SK-N-SH (cell line): ENCODE data around the gene COL23A1. TPM values are rescaled to one million over a fixed set of nuclear protein-coding genes. Genes with fewer than 3 reads are reported as not detected.

Experiments used
- CTCF ChIA-PET: fragments of 300-600, 350-600 bp; formaldehyde crosslinking; extraction: SDS; loops from one replicate; lab custom pipeline; 2021; lab: Yijun Ruan, JAX
- POLR2A ChIA-PET: fragments of 350-600 bp; sonication (Branson Sonifier 250); formaldehyde crosslinking; extraction: SDS; loops from one replicate; lab custom pipeline; 2020; ENCODE audit warnings: antibody characterized with exemption, inconsistent platforms; lab: Yijun Ruan, JAX
- DNase-seq: peaks from one replicate; pipeline ENCODE4 v3.0.0; 2012
- H2AFZ ChIP-seq: fragments of 200-600 bp; sonication (generic); 2 replicates; pipeline ENCODE4 v1.8.1; 2016; ENCODE audit warnings: antibody characterized with exemption, mild to moderate bottlenecking, low read depth
- H3F3A ChIP-seq: fragments of 200-600 bp; sonication (generic); replicated peaks from 2 replicates; pipeline ENCODE3; 2016; ENCODE audit warnings: antibody characterized with exemption, mild to moderate bottlenecking; ENCODE audit not compliant: insufficient read depth
- H3K27ac ChIP-seq, 2 experiments: fragments of 200-500 bp in 1 of 2; fragments of 200-600 bp in 1 of 2; sonication (Bioruptor generic) in 1 of 2; sonication (generic), shearing (Covaris generic) in 1 of 2; 2 replicates each; pipeline versions ENCODE4 v1.5.1 to v1.6.1; 2014 to 2016; ENCODE audit warnings: low read depth in 2 of 2, inconsistent platforms in 1 of 2, low read length in 1 of 2, mild to moderate bottlenecking in 1 of 2, mixed read lengths in 1 of 2
- H3K27me3 ChIP-seq: fragments of 200-600 bp; sonication (generic), shearing (Covaris generic); 2 replicates; pipeline ENCODE4 v1.6.1; 2016; ENCODE audit warnings: mixed run types; ENCODE audit not compliant: insufficient read depth
- H3K36me3 ChIP-seq, 2 experiments: fragments of 200-500 bp in 1 of 2; fragments of 200-600 bp in 1 of 2; sonication (Bioruptor generic) in 1 of 2; sonication (generic) in 1 of 2; replicated peaks in 1 of 2; 2 replicates each; pipeline versions ENCODE3 to v1.5.1; 2014 to 2016; ENCODE audit warnings: low read length in 1 of 2, mild to moderate bottlenecking in 1 of 2; ENCODE audit not compliant: insufficient read depth in 2 of 2, control insufficient read depth in 1 of 2
- H3K4me1 ChIP-seq, 2 experiments: fragments of 200-500 bp in 1 of 2; fragments of 200-600 bp in 1 of 2; sonication (Bioruptor generic) in 1 of 2; sonication (generic), shearing (Covaris generic) in 1 of 2; 2 replicates each; pipeline versions ENCODE4 v1.5.1 to v1.6.1; 2014 to 2016; ENCODE audit warnings: low read depth in 1 of 2, low read length in 1 of 2, mixed run types in 1 of 2; ENCODE audit not compliant: insufficient read depth in 2 of 2, control insufficient read depth in 1 of 2
- H3K4me2 ChIP-seq: fragments of 200-600 bp; sonication (generic), shearing (Covaris generic); 2 replicates; pipeline ENCODE4 v1.6.1; 2017; ENCODE audit warnings: mixed run types
- H3K4me3 ChIP-seq, 2 experiments: fragments of 200-500 bp in 1 of 2; fragments of 200-600 bp in 1 of 2; sonication (Bioruptor generic) in 1 of 2; sonication (generic), shearing (Covaris generic) in 1 of 2; 2 replicates each; pipeline versions ENCODE4 v1.5.1 to v1.8.1; 2014 to 2016; ENCODE audit warnings: low read depth in 2 of 2, inconsistent platforms in 1 of 2, low read length in 1 of 2, mild to moderate bottlenecking in 1 of 2, mixed read lengths in 1 of 2, moderate library complexity in 1 of 2
- H3K79me2 ChIP-seq: fragments of 200-600 bp; sonication (generic); 2 replicates; pipeline ENCODE4 v1.8.1; 2017; ENCODE audit warnings: mild to moderate bottlenecking; ENCODE audit not compliant: insufficient read depth
- H3K9ac ChIP-seq: fragments of 200-600 bp; sonication (generic); 2 replicates; pipeline ENCODE4 v1.6.1; 2017; ENCODE audit warnings: mixed run types
- H3K9me2 ChIP-seq: fragments of 200-600 bp; sonication (generic); 2 replicates; pipeline ENCODE4 v1.6.1; 2017; ENCODE audit warnings: mixed run types
- H3K9me3 ChIP-seq: fragments of 200-600 bp; sonication (generic); 2 replicates; pipeline ENCODE4 v1.6.1; 2017; ENCODE audit warnings: mixed run types, mild to moderate bottlenecking, moderate library complexity
- H4K20me1 ChIP-seq: fragments of 200-600 bp; sonication (generic); 2 replicates; pipeline ENCODE4 v1.6.1; 2017; ENCODE audit warnings: mild to moderate bottlenecking, mixed run types; ENCODE audit not compliant: insufficient read depth
- CHD2 ChIP-seq: fragments of 150-350 bp; IDR thresholded peaks from 2 replicates; pipeline ENCODE4 v1.6.1; 2018; ENCODE audit warnings: low read length; ENCODE audit not compliant: partially characterized antibody
- FOXJ3 ChIP-seq: sonication (generic); formaldehyde crosslinking; IDR thresholded peaks from 2 replicates; pipeline ENCODE4 v1.5.1; 2020; ENCODE audit warnings: mild to moderate bottlenecking, missing genetic modification reagents
- GABPA ChIP-seq: IDR thresholded peaks from 2 replicates; pipeline ENCODE4 v1.4.0; 2012; ENCODE audit warnings: low read depth, mild to moderate bottlenecking
- GATA2 ChIP-seq: sonication (generic); formaldehyde crosslinking; IDR thresholded peaks from 2 replicates; pipeline ENCODE4 v1.5.0; 2020; ENCODE audit warnings: mild to moderate bottlenecking, missing genetic modification reagents
- POLR2AphosphoS5 ChIP-seq: IDR thresholded peaks from 2 replicates; pipeline ENCODE4 v1.6.1; 2012; ENCODE audit warnings: low read depth, low read length
- RAD21 ChIP-seq: IDR thresholded peaks from 2 replicates; pipeline ENCODE4 v1.6.1; 2012; ENCODE audit warnings: mild to moderate bottlenecking, low read length
- TCF12 ChIP-seq: IDR thresholded peaks from 2 replicates; pipeline ENCODE4 v1.4.0; 2012
- WGBS: methylation state at CpG from one replicate; pipeline ENCODE4 v1.1.6; 2017; ENCODE audit warnings: low lambda C conversion rate; 5-methylcytosine and 5-hydroxymethylcytosine counted together
- polyA plus RNA-seq, 3 experiments: library from polyadenylated mRNA; depleted of rRNA; stranded (reverse); fragments of >200 nt; gene quantifications; 2 replicates each; pipeline ENCODE4 v1.2.3, GENCODE V29; 2012
- TF ChIP-seq, protein P1 (sequence below): IDR thresholded peaks from 2 replicates; pipeline ENCODE4 v1.4.0; 2012; ENCODE audit warnings: low read depth, borderline replicate concordance
- TF ChIP-seq, protein P2 (sequence below): IDR thresholded peaks from 2 replicates; pipeline ENCODE4; 2012
- TF ChIP-seq, protein P3 (sequence below): IDR thresholded peaks from 2 replicates; pipeline ENCODE4 v1.4.0; 2012; ENCODE audit warnings: low read depth
- TF ChIP-seq, protein P4 (sequence below): IDR thresholded peaks from 2 replicates; pipeline ENCODE4 v1.4.0; 2012; ENCODE audit warnings: low read depth, borderline replicate concordance

Gene COL23A1
- polyA plus RNA-seq, 1 of the 3 experiments (the other 2 are of a cell fraction): 0.10 TPM

DNA sequence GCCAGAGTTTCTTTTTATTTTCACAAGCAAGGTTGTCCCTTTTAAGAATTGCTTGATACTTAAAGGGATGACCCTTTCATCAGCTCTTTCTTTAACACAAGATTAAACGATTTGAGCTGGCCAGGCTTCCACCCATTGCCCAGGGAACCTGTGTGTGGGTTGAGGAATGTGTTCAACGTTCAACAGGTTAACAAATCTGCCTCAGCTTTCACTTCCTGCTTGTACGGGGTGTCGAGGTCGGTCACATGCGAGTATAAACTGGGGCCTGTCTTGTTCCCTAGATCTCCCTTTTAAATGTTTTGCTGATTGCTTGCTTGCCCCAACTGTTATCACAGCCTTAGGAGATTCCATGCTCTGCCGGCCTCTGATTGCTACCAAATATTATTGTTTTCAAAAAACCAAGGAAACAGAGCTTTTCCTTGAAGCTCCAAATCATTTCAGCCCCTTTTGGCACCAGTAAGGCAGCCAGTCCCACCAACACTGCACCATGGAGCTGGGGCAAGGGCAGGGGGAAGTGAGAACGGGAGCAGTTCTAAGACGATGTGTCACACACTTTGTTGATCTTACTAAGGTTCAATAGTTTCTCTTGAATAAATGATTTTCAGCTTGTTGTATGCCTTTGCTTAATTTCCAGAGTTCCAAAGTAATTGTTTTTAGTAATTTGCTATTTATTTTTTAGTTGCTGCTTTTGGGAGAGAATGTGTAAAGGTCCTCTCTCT, 47.3 kb upstream of the COL23A1 start:
- Histone ChIP-seq H3K9ac (no peak overlapping the region), H3K4me2 (no peak overlapping the region), H3K4me1 (no peaks in the 10 kb centered on the region), H3K9me3 (no peaks in the 10 kb centered on the region), H3K27ac (no peak overlapping the region), H3F3A (no peaks in the 10 kb centered on the region), H3K27me3 (no peaks in the 10 kb centered on the region), H4K20me1 (no peaks in the 10 kb centered on the region), H3K79me2 (no peaks in the 10 kb centered on the region), H3K4me3 (no peak overlapping the region), H3K9me2 (no peaks in the 10 kb centered on the region), H2AFZ (no peak overlapping the region), H3K36me3 (no peaks in the 10 kb centered on the region)
- DNase-seq: no peak
- CTCF ChIA-PET: interaction anchor here (1.2 kb wide), 1 partner anchor 10 kb away, joined by 3 read pairs; the partner anchor contains the start of gene CLK4
- WGBS: 57% methylated on average over 9 of the region's 9 CpGs
- POLR2A ChIA-PET: no interaction called here
- TF ChIP-seq TCF12 (no peak), FOXJ3 (CRISPR knock-in tag) (no peak)
- TF ChIP-seq, protein P1, sequence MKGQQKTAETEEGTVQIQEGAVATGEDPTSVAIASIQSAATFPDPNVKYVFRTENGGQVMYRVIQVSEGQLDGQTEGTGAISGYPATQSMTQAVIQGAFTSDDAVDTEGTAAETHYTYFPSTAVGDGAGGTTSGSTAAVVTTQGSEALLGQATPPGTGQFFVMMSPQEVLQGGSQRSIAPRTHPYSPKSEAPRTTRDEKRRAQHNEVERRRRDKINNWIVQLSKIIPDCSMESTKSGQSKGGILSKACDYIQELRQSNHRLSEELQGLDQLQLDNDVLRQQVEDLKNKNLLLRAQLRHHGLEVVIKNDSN: no peak

DNA sequence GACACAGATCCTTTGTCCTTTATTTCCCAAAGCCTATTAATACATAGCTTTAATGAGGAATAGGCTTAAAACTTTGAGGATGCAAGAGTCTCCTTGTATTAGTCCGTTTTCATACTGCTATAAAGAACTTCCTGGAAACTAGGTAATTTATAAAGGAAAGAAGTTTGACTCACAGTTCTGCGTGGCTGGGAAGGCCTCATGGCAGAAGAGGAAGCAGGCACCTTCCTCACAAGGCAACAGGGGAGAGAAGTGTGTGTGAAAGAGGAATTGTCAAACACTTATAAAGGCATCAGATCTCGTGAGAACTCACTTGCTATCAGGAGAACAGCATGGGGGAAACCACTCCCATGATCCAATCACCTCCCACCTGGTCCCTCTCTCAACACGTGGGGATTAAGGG, 42.1 kb upstream of the COL23A1 start:
- Histone ChIP-seq H4K20me1 (no peaks in the 10 kb centered on the region), H3K9ac (no peak overlapping the region), H3K4me1 (no peaks in the 10 kb centered on the region; a peak in 1 of 4 replicates), H3K79me2 (no peaks in the 10 kb centered on the region), H3K36me3 (no peaks in the 10 kb centered on the region), H3K9me3 (no peaks in the 10 kb centered on the region), H3K27me3 (no peaks in the 10 kb centered on the region), H3K4me2 (no peak overlapping the region), H3K4me3 (no peak overlapping the region), H2AFZ (no peak overlapping the region), H3K9me2 (no peaks in the 10 kb centered on the region), H3F3A (no peaks in the 10 kb centered on the region), H3K27ac (no peak overlapping the region)
- TF ChIP-seq GABPA (no peak), CHD2 (no peak), RAD21 (no peak), POLR2AphosphoS5 (no peak), GATA2 (no peak), TCF12 (no peak)
- TF ChIP-seq, protein P2, sequence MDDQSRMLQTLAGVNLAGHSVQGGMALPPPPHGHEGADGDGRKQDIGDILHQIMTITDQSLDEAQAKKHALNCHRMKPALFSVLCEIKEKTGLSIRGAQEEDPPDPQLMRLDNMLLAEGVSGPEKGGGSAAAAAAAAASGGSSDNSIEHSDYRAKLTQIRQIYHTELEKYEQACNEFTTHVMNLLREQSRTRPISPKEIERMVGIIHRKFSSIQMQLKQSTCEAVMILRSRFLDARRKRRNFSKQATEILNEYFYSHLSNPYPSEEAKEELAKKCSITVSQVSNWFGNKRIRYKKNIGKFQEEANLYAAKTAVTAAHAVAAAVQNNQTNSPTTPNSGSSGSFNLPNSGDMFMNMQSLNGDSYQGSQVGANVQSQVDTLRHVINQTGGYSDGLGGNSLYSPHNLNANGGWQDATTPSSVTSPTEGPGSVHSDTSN: no peak
- TF ChIP-seq, protein P3, sequence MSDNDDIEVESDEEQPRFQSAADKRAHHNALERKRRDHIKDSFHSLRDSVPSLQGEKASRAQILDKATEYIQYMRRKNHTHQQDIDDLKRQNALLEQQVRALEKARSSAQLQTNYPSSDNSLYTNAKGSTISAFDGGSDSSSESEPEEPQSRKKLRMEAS: no peak
- TF ChIP-seq, protein P4, sequence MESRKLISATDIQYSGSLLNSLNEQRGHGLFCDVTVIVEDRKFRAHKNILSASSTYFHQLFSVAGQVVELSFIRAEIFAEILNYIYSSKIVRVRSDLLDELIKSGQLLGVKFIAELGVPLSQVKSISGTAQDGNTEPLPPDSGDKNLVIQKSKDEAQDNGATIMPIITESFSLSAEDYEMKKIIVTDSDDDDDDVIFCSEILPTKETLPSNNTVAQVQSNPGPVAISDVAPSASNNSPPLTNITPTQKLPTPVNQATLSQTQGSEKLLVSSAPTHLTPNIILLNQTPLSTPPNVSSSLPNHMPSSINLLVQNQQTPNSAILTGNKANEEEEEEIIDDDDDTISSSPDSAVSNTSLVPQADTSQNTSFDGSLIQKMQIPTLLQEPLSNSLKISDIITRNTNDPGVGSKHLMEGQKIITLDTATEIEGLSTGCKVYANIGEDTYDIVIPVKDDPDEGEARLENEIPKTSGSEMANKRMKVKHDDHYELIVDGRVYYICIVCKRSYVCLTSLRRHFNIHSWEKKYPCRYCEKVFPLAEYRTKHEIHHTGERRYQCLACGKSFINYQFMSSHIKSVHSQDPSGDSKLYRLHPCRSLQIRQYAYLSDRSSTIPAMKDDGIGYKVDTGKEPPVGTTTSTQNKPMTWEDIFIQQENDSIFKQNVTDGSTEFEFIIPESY: no peak
- ChIA-PET POLR2A (no interaction called here), CTCF (no interaction called here)
- DNase-seq: no peak
- WGBS: 10% methylated on average over 4 of the region's 4 CpGs
